Suprapubic skin (tissue), 4 donors: Measurements from ENCODE around the gene COL5A3. TPM values are rescaled to one million over a fixed set of nuclear protein-coding genes. Genes with fewer than 3 reads are reported as not detected.

Experiments used
- DNase-seq, 2 donors: peaks; one replicate each; pipeline ENCODE4 v3.0.0-alpha.2; 2019; ENCODE audit warnings: low spot score in 2 of 2
- H3K27ac ChIP-seq: fragments of 200-600 bp; sonication (generic); one replicate; pipeline ENCODE4 v1.5.1; 2019
- H3K27me3 ChIP-seq: fragments of 200-600 bp; sonication (generic); one replicate; pipeline ENCODE4 v1.5.1; 2019
- H3K36me3 ChIP-seq: fragments of 200-600 bp; sonication (generic); one replicate; pipeline ENCODE4 v1.5.1; 2019
- H3K4me1 ChIP-seq: fragments of 200-600 bp; sonication (generic); one replicate; pipeline ENCODE4 v1.5.1; 2019
- H3K4me3 ChIP-seq: fragments of 200-600 bp; sonication (generic); one replicate; pipeline ENCODE4 v1.5.1; 2019; ENCODE audit warnings: mild to moderate bottlenecking
- H3K9me3 ChIP-seq: fragments of 200-600 bp; sonication (generic); one replicate; pipeline ENCODE4 v1.5.1; 2019
- EP300 ChIP-seq: sonication (generic); formaldehyde crosslinking; IDR thresholded peaks from one replicate; pipeline ENCODE4 v1.6.1; 2017; ENCODE audit warnings: antibody characterized with exemption
- POLR2A ChIP-seq, 2 donors: fragments of 450-650 bp; IDR thresholded peaks; one replicate each; pipeline ENCODE4 v1.6.1; 2017; ENCODE audit warnings: antibody characterized with exemption in 2 of 2, mild to moderate bottlenecking in 2 of 2, moderate library complexity in 2 of 2
- POLR2AphosphoS5 ChIP-seq, 3 donors: sonication (generic); formaldehyde crosslinking; IDR thresholded peaks; one replicate each; pipeline ENCODE4 v1.6.1; 2017; ENCODE audit warnings: antibody characterized with exemption in 3 of 3
- WGBS: methylation state at CpG from one replicate; pipeline ENCODE4 v1.1.5; 2018; 5-methylcytosine and 5-hydroxymethylcytosine counted together
- total RNA-seq, 4 donors: library from RNA; depleted of rRNA; stranded (reverse); fragments of >200 nt; gene quantifications; one replicate each; pipeline ENCODE4 v1.1.0, GENCODE V29; 2016
- TF ChIP-seq, protein P1 (sequence below), 2 donors: fragments of 200-600 bp in 1 of 2; fragments of 450-650 bp in 1 of 2; sonication (generic) in 1 of 2; IDR thresholded peaks; one replicate each; pipeline ENCODE4 v1.5.1; 2016 to 2019; ENCODE audit warnings: antibody characterized with exemption in 2 of 2, mild to moderate bottlenecking in 1 of 2, moderate library complexity in 1 of 2

COL5A3 gene
- total RNA-seq, 4 donors from 2014 or later: 13.4 to 30.6 (median 18.8) TPM

DNA sequence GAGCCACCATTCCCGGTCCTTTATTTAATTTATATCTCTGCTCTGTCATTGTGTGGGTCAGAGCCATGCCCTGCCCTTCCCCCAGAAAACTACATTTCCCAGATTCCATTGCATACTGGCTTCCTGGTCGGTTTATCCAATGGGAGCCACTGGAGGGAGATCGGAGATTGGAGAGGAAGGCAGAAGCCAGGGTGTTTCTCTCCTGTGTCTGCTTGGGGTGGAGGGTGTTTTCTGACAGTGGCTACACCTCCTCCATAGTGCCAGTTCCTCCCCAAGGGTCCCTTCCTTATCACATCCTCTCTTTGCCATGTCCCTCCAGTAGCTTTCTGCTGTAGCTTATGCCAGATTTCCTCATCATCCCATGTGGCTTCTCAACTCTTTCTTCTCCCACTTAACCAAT, 93.0 kb downstream of the COL5A3 start:
- WGBS: 9% methylated on average over 3 of the region's 3 CpGs
- DNase-seq: no peak
- no peak for TF ChIP-seq POLR2AphosphoS5 (IDR thresholded peaks at IDR 0.05)
- no peak for TF ChIP-seq EP300
- TF ChIP-seq, protein P1, sequence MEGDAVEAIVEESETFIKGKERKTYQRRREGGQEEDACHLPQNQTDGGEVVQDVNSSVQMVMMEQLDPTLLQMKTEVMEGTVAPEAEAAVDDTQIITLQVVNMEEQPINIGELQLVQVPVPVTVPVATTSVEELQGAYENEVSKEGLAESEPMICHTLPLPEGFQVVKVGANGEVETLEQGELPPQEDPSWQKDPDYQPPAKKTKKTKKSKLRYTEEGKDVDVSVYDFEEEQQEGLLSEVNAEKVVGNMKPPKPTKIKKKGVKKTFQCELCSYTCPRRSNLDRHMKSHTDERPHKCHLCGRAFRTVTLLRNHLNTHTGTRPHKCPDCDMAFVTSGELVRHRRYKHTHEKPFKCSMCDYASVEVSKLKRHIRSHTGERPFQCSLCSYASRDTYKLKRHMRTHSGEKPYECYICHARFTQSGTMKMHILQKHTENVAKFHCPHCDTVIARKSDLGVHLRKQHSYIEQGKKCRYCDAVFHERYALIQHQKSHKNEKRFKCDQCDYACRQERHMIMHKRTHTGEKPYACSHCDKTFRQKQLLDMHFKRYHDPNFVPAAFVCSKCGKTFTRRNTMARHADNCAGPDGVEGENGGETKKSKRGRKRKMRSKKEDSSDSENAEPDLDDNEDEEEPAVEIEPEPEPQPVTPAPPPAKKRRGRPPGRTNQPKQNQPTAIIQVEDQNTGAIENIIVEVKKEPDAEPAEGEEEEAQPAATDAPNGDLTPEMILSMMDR (IDR thresholded peaks at IDR 0.05): no peak
- TF ChIP-seq POLR2A (IDR thresholded peaks at IDR 0.05): no peak
- Histone ChIP-seq H3K4me3 (no peak overlapping the region), H3K36me3 (no peaks in the 10 kb centered on the region), H3K27me3 (peaks cover 16% of the 10 kb centered on the region), H3K4me1 (peaks cover 29% of the 10 kb centered on the region), H3K27ac (no peak overlapping the region), H3K9me3 (no peaks in the 10 kb centered on the region)

DNA sequence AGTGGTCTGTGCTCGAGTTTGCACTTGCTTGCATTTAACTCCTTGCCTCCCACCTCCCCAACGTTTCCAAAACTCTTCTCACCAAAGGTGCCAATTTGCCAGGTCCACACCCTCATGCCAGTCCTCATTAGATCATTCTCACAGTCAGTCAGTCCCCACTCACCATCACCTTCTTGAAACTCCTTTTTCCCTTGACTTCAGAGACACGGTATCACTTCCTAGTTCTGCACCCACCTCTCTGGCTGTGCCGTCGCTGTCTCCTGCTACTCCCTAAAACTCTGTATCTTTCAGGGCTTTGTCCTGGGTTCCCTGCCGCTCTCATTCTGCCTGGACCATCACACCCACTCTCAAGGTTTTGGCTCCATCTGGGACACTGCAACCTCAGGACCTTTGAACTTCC, 93.6 kb downstream of the COL5A3 start:
- TF ChIP-seq EP300: no peak
- TF ChIP-seq POLR2A (IDR thresholded peaks at IDR 0.05): no peak
- TF ChIP-seq, protein P1 (IDR thresholded peaks at IDR 0.05): no peak
- no peak for TF ChIP-seq POLR2AphosphoS5 (IDR thresholded peaks at IDR 0.05)
- H3K27me3 ChIP-seq: peaks cover 16% of the 10 kb centered on the region
- no peaks in the 10 kb centered on the region for H3K36me3 ChIP-seq
- H3K9me3 ChIP-seq: no peaks in the 10 kb centered on the region
- H3K4me3 ChIP-seq: no peak overlapping the region
- 43% methylated on average over 6 of the region's 6 CpGs for WGBS
- no peak overlapping the region for H3K27ac ChIP-seq
- peaks cover 33% of the 10 kb centered on the region for H3K4me1 ChIP-seq
- DNase-seq: no peak

DNA sequence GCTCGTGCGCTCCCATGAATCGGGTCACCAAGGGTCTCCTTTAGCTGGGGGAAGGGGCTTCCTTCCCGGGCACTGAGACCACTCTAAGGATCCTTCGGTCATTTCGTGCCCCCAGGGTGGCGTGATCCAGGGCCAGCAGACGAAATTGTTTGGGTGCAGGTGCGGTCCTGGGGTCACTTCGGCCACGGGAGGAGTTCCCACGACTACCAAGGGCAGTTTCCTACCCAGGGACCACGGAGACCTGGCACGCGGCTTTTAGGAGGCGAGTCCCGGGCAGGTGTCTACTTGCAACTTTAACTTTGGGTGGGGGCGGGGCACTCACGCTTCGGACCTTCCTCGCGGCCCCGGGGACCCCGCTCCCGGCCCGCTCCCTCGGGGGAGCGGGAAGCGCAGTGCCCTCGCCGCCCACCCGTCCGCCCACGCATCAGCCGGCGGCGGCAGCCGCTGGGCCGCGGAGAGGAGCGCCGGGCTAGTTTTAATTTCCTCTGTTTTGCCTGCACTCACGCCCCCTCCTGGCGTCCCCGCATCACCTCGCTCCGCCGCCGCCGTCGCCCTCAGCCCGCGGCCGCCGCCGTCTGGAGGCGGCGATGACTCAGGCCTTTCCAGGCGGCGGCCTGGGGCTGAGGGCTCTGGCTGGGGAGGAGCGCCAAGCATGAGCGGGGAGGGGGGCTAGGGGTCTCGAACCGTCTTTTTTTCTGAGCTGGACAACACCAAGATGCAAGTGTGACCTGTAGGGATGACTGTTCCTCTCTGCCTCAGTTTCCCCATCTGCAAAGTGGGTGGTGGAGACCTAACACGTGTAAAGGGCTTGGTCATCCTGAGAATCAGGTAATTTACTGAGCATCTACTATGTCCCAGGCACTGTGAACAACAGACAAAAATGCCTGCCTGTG, 95.7 kb downstream of the COL5A3 start:
- Histone ChIP-seq H3K4me3 (peak overlapping the region; percentile 63), H3K27me3 (peaks cover 16% of the 10 kb centered on the region), H3K27ac (peak overlapping the region; percentile 48), H3K4me1 (peaks cover 33% of the 10 kb centered on the region), H3K36me3 (no peaks in the 10 kb centered on the region), H3K9me3 (no peaks in the 10 kb centered on the region)
- TF ChIP-seq, protein P1 (IDR thresholded peaks at IDR 0.05): peak; percentile 15 to 78
- TF ChIP-seq POLR2AphosphoS5 (IDR thresholded peaks at IDR 0.05): no peak
- WGBS: 5% methylated on average over 2 of the region's 65 CpGs
- DNase-seq: peak in 1 of 2 donors; percentile 75

DNA sequence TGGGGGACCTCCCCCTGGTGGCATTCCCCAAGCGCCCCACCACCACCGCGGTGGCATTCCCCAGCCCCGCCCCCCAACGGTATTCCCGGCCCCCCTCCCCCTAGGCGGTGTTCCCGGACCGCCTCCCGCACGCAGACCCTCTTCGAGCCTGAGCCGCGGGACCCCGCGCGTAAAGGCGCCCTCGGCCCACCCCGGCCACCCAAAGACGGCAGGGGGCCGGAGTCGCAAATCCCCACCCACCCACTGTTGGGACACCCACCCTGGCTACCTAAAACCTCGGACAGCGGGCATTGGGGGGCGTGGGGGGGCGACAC, 96.3 kb downstream of the COL5A3 start:
- DNase-seq: no peak
- Histone ChIP-seq H3K27ac (peak overlapping the region; percentile 48), H3K4me3 (peak overlapping the region; percentile 63), H3K27me3 (peaks cover 16% of the 10 kb centered on the region), H3K36me3 (no peaks in the 10 kb centered on the region), H3K9me3 (no peaks in the 10 kb centered on the region), H3K4me1 (peaks cover 33% of the 10 kb centered on the region)
- WGBS: 0% methylated on average over 5 of the region's 27 CpGs
- no peak for TF ChIP-seq POLR2A (IDR thresholded peaks at IDR 0.05)
- TF ChIP-seq, protein P1 (IDR thresholded peaks at IDR 0.05): no peak
- no peak for TF ChIP-seq POLR2AphosphoS5 (IDR thresholded peaks at IDR 0.05)
- TF ChIP-seq EP300: no peak

DNA sequence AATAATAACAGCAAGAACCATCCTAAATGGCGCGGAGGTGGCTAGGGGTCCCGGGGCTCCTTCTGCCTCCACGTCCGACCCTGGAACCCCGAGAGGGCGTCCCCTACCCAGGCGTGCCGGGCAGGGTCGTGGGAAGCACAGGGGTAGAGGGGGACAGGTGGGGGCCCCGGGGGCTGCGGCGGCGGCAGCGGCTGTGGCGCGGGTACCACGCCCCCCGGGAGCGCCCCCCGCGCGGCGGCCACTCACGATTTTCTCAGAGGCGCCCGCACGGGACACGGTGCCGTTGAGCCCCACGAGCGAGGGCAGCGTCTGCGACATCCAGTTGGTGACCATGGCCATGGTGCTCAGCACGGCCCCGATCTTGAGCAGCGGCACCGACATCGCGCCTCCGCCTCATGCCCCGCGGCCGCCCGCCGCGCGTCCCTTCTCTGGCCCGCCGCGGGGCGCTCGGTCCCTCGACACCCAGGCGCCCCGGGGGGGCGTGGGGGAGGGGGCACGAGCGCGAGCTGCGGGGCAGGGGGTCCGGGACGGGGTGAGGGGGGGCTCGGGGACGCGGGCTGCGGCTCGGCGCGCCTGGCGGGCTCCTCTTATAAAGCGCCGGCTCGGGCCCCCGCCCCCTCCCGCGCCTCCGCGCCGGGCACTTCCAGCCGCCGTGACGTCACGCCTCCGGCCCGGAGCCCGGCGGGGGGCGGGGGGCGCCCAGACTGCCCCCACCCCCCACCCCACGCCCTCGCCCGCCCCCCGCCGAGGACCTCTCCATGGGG, 96.9 kb downstream of the COL5A3 start:
- H3K27ac ChIP-seq: no peak overlapping the region
- TF ChIP-seq POLR2AphosphoS5 (IDR thresholded peaks at IDR 0.05) (no peak), EP300 (no peak), POLR2A (IDR thresholded peaks at IDR 0.05) (no peak)
- TF ChIP-seq, protein P1 (IDR thresholded peaks at IDR 0.05): no peak
- H3K36me3 ChIP-seq: no peaks in the 10 kb centered on the region
- peak overlapping the region; percentile 63 for H3K4me3 ChIP-seq
- H3K27me3 ChIP-seq: peaks cover 16% of the 10 kb centered on the region
- peaks cover 33% of the 10 kb centered on the region for H3K4me1 ChIP-seq
- DNase-seq: no peak
- WGBS: 6% methylated on average over 30 of the region's 95 CpGs
- no peaks in the 10 kb centered on the region for H3K9me3 ChIP-seq
